HG02642 (cell line): ENCODE measurements around the gene LHX4.
A peak's percentile ranks its signal among the peaks of the same experiment; 100 is the strongest.

Experiments
- ATAC-seq: cut with Tn5 transposase; IDR thresholded peaks from one replicate; pipeline ENCODE4 v1.9.1; 2021; ENCODE audit warnings: mild to moderate bottlenecking; ENCODE audit not compliant: unreplicated experiment, poor library complexity

The LHX4 gene

GRCh38 chr1:180229483-180230415 lies at the start of gene LHX4:
LHX4 (plus strand) TSS chr1:180230264; CDS start chr1:180230530, 266 bp downstream.
- peak; percentile 39 for ATAC-seq

GRCh38 chr1:180181048-180181447 lies 49.0 kb upstream of the LHX4 start:
- no peak for ATAC-seq

- ATAC-seq = no peak
Observed at GRCh38 chr1:180181996-180182642, 47.9 kb upstream of the LHX4 start.

GRCh38 chr1:180182643-180183311 lies 47.3 kb upstream of the LHX4 start:
- ATAC-seq = no peak

- ATAC-seq = no peak
Observed at GRCh38 chr1:180183426-180183825, 46.6 kb upstream of the LHX4 start.

- ATAC-seq = no peak
Observed at GRCh38 chr1:180184041-180184440, 46.0 kb upstream of the LHX4 start.

GRCh38 chr1:180185281-180185680 lies 44.8 kb upstream of the LHX4 start:
- no peak for ATAC-seq

GRCh38 chr1:180185971-180186645 lies 44.0 kb upstream of the LHX4 start:
- ATAC-seq = no peak

GRCh38 chr1:180186831-180187230 lies 43.2 kb upstream of the LHX4 start:
- no peak for ATAC-seq

GRCh38 chr1:180187626-180188025 lies 42.4 kb upstream of the LHX4 start:
- no peak for ATAC-seq

- ATAC-seq = no peak
Observed at GRCh38 chr1:180188091-180188506, 42.0 kb upstream of the LHX4 start.

GRCh38 chr1:180188684-180189175 lies 41.3 kb upstream of the LHX4 start:
- ATAC-seq = no peak

- no peak for ATAC-seq
Observed at GRCh38 chr1:180190091-180190490, 40.0 kb upstream of the LHX4 start.

GRCh38 chr1:180192172-180192571 lies 37.9 kb upstream of the LHX4 start:
- no peak for ATAC-seq

- no peak for ATAC-seq
Observed at GRCh38 chr1:180193141-180194047, 36.7 kb upstream of the LHX4 start.

- ATAC-seq = no peak
Observed at GRCh38 chr1:180194048-180194425, 36.0 kb upstream of the LHX4 start.

- ATAC-seq = no peak
Observed at GRCh38 chr1:180194546-180195207, 35.4 kb upstream of the LHX4 start.

- ATAC-seq = no peak
Observed at GRCh38 chr1:180195401-180195800, 34.7 kb upstream of the LHX4 start.

- no peak for ATAC-seq
Observed at GRCh38 chr1:180195916-180196315, 34.1 kb upstream of the LHX4 start.
